Measurements from ENCODE around the gene ZNF613. TPM values are rescaled to one million over a fixed set of nuclear protein-coding genes. Genes with fewer than 3 reads are reported as not detected.
A peak's percentile ranks its signal among the peaks of the same experiment; 100 is the strongest.

The ZNF613 gene
- total and polyA plus RNA-seq, 2 donors (not counting 3 experiments of a cell fraction or from before 2014, with no cell fraction given) = 1.7 to 6.5 TPM

DNA sequence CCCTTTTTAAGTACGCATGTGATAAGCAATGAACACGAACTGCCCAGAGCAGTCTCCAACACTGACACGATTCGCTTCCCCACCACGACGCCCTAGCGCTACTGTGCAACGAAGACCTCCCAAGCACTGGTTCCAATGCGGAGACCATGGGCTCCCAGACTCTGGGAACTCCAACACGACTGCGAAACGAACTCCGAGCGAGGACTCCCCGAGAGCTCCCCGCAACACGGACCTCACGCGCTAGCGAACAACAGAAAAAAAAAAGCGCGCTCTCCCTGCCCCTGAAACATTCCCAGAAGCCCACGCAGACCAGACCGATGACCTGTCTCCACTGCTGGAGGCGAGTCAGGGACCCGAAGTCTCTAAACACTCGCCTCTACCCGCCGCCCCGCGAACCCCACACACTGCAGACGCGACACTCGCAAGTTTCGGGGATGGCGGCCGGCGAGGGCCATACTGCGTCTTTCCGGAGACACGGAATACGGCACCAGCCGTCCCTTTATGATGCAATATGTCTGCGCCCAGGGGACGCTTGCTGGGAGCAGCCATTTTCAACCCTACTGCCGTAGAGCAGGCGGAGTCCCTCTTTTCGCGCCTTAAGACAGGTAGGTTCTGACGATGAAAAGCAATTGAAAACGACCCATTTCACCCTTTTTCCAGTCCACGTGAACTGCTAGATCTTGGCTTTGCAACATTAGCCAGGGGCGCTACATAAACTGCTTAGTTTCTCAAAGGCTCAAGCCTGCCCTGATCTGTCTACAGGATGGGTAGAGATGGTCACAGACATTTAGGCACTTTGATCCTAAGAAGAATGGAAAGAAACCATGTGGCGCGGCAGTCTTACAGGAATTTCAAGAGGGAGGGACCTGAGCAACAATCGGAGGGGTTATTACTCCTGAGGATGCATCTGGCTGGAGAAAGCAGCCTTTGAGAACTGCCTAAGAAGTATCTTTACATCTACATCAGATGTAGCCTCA lies 39.5 kb upstream of the ZNF613 start, which contains the start of gene ZNF577:
Gene ZNF577, minus strand, starts transcription at position 430 of the 977 bp plus-strand sequence. CDS start 7,569 bp downstream, outside the sequence.
- H3K9ac ChIP-seq (replicated peaks; ENCODE audit: extremely low read depth, insufficient read depth, low read length) = peak within 1 kb of the TSS; percentile 53
- peak within 1 kb of the TSS; percentile 88 for H2AFZ ChIP-seq (ENCODE audit: low read depth, low read length)
- peak within 1 kb of the TSS; percentile 40 to 73 (median 58) for H3K4me3 ChIP-seq (replicated peaks in 1 of 3; ENCODE audit: insufficient read depth in 1 of 3, low read depth in 1 of 3, low read length in 3 of 3)
- H3K79me2 ChIP-seq (ENCODE audit: control insufficient read depth, insufficient read depth, low read length) = no peaks in the 10 kb centered on the region
- dilution Hi-C loops (cut with MboI; ENCODE audit: extremely low pct_ligation_motif_present, low sequenced_read_pairs) (no loop called here), intact Hi-C loops (cut with micrococcal nuclease) (loop anchor here (1.0 to 2.0 kb wide), 2 partner anchors 16 to 39 kb away; partner anchors contain the start of gene ZNF613)
- no peaks in the 10 kb centered on the region for H3K9me1 ChIP-seq (replicated peaks; ENCODE audit: control insufficient read depth, extremely low read depth, insufficient read depth, low read length)
- peaks cover 19% of the 10 kb centered on the region for H3K9me3 ChIP-seq (replicated peaks; ENCODE audit: control insufficient read depth, insufficient read depth, low read length)
- H3K4me1 ChIP-seq (ENCODE audit: control insufficient read depth, extremely low read depth, insufficient read depth, low read length) = no peaks in the 10 kb centered on the region
- POLR2A ChIA-PET = no interaction called here
- DNase-seq (ENCODE audit: low read depth, low spot score) = peak; percentile 89
- TF ChIP-seq MYC (IDR thresholded peaks at IDR 0.05; ENCODE audit: low read depth, low read length) (no peak), FOS (IDR thresholded peaks at IDR 0.05; ENCODE audit: borderline replicate concordance, insufficient read depth, low read length) (no peak), JUN (IDR thresholded peaks at IDR 0.05; ENCODE audit: borderline replicate concordance, insufficient read depth, insufficient read length, low read depth) (peak; percentile 5), POLR2AphosphoS5 (IDR thresholded peaks at IDR 0.05; ENCODE audit: insufficient read depth, low read depth, low read length) (peak; percentile 40), EZH2 (IDR thresholded peaks at IDR 0.05; ENCODE audit: borderline replicate concordance, low read depth, low read length, severe bottlenecking) (no peak), GATA2 (IDR thresholded peaks at IDR 0.05; ENCODE audit: insufficient read depth, insufficient read length, low read depth, low read length) (no peak), POLR2A (IDR thresholded peaks at IDR 0.05; ENCODE audit: low read depth, low read length) (peak; percentile 69)
- TF ChIP-seq, protein P1, sequence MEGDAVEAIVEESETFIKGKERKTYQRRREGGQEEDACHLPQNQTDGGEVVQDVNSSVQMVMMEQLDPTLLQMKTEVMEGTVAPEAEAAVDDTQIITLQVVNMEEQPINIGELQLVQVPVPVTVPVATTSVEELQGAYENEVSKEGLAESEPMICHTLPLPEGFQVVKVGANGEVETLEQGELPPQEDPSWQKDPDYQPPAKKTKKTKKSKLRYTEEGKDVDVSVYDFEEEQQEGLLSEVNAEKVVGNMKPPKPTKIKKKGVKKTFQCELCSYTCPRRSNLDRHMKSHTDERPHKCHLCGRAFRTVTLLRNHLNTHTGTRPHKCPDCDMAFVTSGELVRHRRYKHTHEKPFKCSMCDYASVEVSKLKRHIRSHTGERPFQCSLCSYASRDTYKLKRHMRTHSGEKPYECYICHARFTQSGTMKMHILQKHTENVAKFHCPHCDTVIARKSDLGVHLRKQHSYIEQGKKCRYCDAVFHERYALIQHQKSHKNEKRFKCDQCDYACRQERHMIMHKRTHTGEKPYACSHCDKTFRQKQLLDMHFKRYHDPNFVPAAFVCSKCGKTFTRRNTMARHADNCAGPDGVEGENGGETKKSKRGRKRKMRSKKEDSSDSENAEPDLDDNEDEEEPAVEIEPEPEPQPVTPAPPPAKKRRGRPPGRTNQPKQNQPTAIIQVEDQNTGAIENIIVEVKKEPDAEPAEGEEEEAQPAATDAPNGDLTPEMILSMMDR (IDR thresholded peaks at IDR 0.05; ENCODE audit: extremely low read depth in 1 of 2, insufficient read depth in 1 of 2, low read depth in 1 of 2, low read length in 2 of 2) = no peak
- TF ChIP-seq, protein P2, sequence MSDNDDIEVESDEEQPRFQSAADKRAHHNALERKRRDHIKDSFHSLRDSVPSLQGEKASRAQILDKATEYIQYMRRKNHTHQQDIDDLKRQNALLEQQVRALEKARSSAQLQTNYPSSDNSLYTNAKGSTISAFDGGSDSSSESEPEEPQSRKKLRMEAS (IDR thresholded peaks at IDR 0.05; ENCODE audit: insufficient read depth, insufficient read length) = peak; percentile 19
- no peaks in the 10 kb centered on the region for H3K27me3 ChIP-seq (ENCODE audit: control insufficient read depth in 2 of 2, insufficient read depth in 2 of 2, low read length in 2 of 2)
- no peaks in the 10 kb centered on the region for H4K20me1 ChIP-seq (replicated peaks; ENCODE audit: control insufficient read depth, extremely low read depth, insufficient read depth, low read length)
- H3K27ac ChIP-seq (ENCODE audit: insufficient read depth, low read depth, low read length) = peak within 1 kb of the TSS; percentile 4
- BruUV-seq (replicated peaks) = no TSS peak
- FAIRE-seq = peak; percentile 87
- peak within 1 kb of the TSS; percentile 79 for H3K4me2 ChIP-seq (ENCODE audit: insufficient read depth, low read length)
- CTCF ChIA-PET = no interaction called here
- H3K36me3 ChIP-seq (ENCODE audit: control insufficient read depth in 2 of 2, extremely low read depth in 1 of 2, insufficient read depth in 2 of 2, low read length in 2 of 2) = peaks cover 12 to 15% of the 10 kb centered on the region in 2 experiments

All from endothelial cell of umbilical vein (primary cell).